Colonic mucosa (tissue), 4 donors: ENCODE measurements around the gene TRAF6. TPM values are rescaled to one million over a fixed set of nuclear protein-coding genes. Genes with fewer than 3 reads are reported as not detected.

ENCODE experiments used
- DNase-seq: peaks from one replicate; pipeline ENCODE4 v3.0.0-alpha.2; 2020
- H3K27ac ChIP-seq: fragments of 200-600 bp; one replicate; pipeline ENCODE4 v1.8.0; 2021
- H3K27me3 ChIP-seq: fragments of 200-600 bp; one replicate; pipeline ENCODE4 v1.8.0; 2021
- H3K36me3 ChIP-seq: fragments of 200-600 bp; one replicate; pipeline ENCODE4 v1.8.0; 2021
- H3K4me1 ChIP-seq: fragments of 200-600 bp; one replicate; pipeline ENCODE4 v1.8.0; 2021; ENCODE audit warnings: mild to moderate bottlenecking
- H3K4me3 ChIP-seq: fragments of 200-600 bp; one replicate; pipeline ENCODE4 v1.8.0; 2021
- H3K9ac ChIP-seq, 2 donors: one replicate each; pipeline ENCODE4 v1.7.0; 2013; ENCODE audit warnings: control low read depth in 2 of 2, low read depth in 2 of 2, low read length in 2 of 2
- H3K9me3 ChIP-seq: fragments of 200-600 bp; one replicate; pipeline ENCODE4 v1.8.0; 2021
- intact Hi-C: fragments of 100-400 bp; cut with DNase I; formaldehyde crosslinking; loops from one replicate; pipeline ENCODE4 v1.14.1; 2022
- total RNA-seq, 2 donors: library from RNA; stranded (reverse); fragmentation: NEBNext Ultra II Directional in 1 of 2; extraction: Animal tissue kit (Norgen Biotek cat#: 25700) in 1 of 2; gene quantifications; one replicate each; pipeline ENCODE4 v1.2.1, GENCODE V29; 2021
- TF ChIP-seq, protein P1 (sequence below): fragments of 200-600 bp; IDR thresholded peaks from one replicate; pipeline ENCODE4 v1.8.0; 2022; ENCODE audit warnings: antibody characterized with exemption, mild to moderate bottlenecking
- donor health status: healthy.
- donor health status: DM: no; HTN: no; CAD: no.
- donor health status: DM: no; HTN: no; CAD: no.

Gene TRAF6
- total RNA-seq, 2 donors from 2014 or later = 9.5 to 18.3 TPM

DNA sequence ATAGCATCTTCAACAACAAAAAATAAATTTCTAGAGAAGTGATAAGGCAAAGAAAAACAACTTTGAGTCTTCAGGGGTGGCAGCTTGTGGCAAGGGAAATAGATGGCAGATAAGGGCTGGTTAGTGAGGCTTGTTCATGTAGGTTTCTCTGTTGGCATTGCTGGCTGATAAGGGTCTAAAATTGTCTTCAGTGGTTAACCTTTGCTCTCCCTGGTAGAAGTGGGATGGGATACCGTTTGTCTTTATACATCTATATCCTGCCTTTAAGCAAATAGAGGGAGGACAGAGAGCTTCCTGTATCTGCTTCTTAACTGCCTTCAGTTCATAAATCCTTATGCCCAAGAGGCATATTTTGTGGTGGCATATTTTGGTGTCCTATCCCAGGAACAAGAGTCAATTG lies 57.1 kb downstream of the TRAF6 start:
- H3K27me3 ChIP-seq = no peaks in the 10 kb centered on the region
- H3K36me3 ChIP-seq = no peaks in the 10 kb centered on the region
- H3K9me3 ChIP-seq = no peaks in the 10 kb centered on the region
- no peak overlapping the region for H3K9ac ChIP-seq
- no peak overlapping the region for H3K4me3 ChIP-seq
- intact Hi-C loops = loop anchor here (10.0 kb wide), 1 partner anchor 158 kb away; the partner anchor contains the start of gene PRR5L
- DNase-seq = no peak
- TF ChIP-seq, protein P1, sequence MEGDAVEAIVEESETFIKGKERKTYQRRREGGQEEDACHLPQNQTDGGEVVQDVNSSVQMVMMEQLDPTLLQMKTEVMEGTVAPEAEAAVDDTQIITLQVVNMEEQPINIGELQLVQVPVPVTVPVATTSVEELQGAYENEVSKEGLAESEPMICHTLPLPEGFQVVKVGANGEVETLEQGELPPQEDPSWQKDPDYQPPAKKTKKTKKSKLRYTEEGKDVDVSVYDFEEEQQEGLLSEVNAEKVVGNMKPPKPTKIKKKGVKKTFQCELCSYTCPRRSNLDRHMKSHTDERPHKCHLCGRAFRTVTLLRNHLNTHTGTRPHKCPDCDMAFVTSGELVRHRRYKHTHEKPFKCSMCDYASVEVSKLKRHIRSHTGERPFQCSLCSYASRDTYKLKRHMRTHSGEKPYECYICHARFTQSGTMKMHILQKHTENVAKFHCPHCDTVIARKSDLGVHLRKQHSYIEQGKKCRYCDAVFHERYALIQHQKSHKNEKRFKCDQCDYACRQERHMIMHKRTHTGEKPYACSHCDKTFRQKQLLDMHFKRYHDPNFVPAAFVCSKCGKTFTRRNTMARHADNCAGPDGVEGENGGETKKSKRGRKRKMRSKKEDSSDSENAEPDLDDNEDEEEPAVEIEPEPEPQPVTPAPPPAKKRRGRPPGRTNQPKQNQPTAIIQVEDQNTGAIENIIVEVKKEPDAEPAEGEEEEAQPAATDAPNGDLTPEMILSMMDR = no peak
- peaks cover 16% of the 10 kb centered on the region for H3K4me1 ChIP-seq
- H3K27ac ChIP-seq = peak overlapping the region; percentile 55

DNA sequence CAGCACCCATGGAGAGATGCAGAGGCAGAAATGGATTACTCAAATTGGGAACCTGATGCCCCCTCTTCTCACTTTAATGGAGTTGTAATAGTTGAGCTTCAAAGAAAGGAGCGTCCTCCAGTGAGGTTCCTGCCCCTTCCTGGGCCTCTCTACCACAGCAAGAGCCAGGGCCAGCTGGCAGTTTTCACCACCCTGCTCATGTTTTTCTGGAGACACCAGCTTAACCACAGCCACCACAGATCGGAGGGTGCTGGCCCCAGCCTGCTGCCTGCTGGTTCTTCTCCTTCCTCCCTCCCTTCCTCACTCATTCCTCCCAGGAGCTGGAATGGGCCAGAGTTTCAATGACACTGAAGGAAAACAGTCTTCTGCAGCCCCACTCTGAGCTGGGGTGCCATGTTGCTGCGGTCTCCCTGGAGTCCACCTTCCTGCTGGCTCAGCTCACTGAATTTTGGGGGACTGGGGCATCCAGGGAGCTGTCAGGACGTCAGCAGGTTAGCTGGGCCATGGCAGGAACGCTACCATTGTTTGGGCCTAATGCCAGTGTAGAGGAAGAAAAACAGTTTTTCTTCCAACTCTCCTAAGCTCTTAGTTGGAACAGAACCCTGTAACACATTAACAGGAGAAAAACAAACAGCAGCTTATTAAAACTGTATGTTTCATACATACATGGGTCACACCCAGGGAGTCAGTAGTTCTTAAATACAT lies 57.7 kb downstream of the TRAF6 start:
- no peak overlapping the region for H3K9ac ChIP-seq
- TF ChIP-seq, protein P1 = no peak
- no peaks in the 10 kb centered on the region for H3K36me3 ChIP-seq
- no peaks in the 10 kb centered on the region for H3K27me3 ChIP-seq
- DNase-seq = no peak
- intact Hi-C loops = loop anchor here (10.0 kb wide), 1 partner anchor 158 kb away; the partner anchor contains the start of gene PRR5L
- H3K27ac ChIP-seq = peak overlapping the region; percentile 55
- H3K4me1 ChIP-seq = peaks cover 16% of the 10 kb centered on the region
- no peak overlapping the region for H3K4me3 ChIP-seq
- H3K9me3 ChIP-seq = no peaks in the 10 kb centered on the region

DNA sequence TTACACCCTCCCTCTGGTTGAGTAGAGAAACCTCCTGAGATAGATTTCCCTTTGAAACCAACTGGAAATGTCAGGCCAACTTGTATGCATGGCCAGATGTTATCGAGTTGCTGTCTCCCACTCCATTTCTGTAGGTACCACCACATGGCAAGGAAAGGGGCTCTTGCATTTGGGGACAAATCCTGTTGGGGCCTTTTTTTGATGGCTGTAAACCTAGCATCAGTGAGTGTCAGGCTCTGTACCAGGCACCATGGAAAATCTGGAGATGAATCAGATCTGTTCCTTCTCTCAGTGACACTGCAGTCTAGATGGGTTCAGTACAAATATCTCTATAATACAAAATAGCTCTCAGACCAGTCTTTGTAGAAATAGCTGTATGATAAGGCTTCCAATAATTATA lies 58.4 kb downstream of the TRAF6 start:
- intact Hi-C loops = loop anchor here (10.0 kb wide), 1 partner anchor 157 kb away; the partner anchor contains the start of gene PRR5L
- TF ChIP-seq, protein P1 = no peak
- peaks cover 16% of the 10 kb centered on the region for H3K4me1 ChIP-seq
- no peak for DNase-seq
- no peaks in the 10 kb centered on the region for H3K36me3 ChIP-seq
- H3K4me3 ChIP-seq = no peak overlapping the region
- H3K27ac ChIP-seq = no peak overlapping the region
- no peaks in the 10 kb centered on the region for H3K9me3 ChIP-seq
- H3K27me3 ChIP-seq = no peaks in the 10 kb centered on the region
- H3K9ac ChIP-seq = no peak overlapping the region

DNA sequence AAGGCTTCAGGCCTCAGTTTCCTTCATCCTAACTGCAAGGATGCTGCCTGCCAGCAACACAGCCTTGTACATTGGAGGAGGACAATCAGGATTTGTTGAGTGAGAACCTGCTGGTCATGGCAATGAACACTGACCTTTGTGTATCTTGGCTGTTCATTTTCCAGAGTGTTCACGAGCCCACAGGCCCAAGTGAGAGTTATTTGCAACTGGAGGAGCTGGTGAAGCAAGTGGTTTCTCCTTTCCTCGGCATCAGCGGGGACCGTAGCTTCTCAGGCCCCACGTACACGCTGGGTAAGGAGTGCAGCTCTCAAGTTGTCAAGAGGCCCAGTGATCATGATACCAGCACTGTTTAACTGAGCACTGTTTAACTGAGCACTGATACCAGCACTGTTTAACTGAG lies 59.0 kb downstream of the TRAF6 start:
- DNase-seq = no peak
- peaks cover 16% of the 10 kb centered on the region for H3K4me1 ChIP-seq
- TF ChIP-seq, protein P1 = no peak
- H3K27ac ChIP-seq = no peak overlapping the region
- no peak overlapping the region for H3K4me3 ChIP-seq
- no peak overlapping the region for H3K9ac ChIP-seq
- intact Hi-C loops = loop anchor here (10.0 kb wide), 1 partner anchor 156 kb away; the partner anchor contains the start of gene PRR5L
- no peaks in the 10 kb centered on the region for H3K9me3 ChIP-seq
- no peaks in the 10 kb centered on the region for H3K36me3 ChIP-seq
- H3K27me3 ChIP-seq = no peaks in the 10 kb centered on the region

DNA sequence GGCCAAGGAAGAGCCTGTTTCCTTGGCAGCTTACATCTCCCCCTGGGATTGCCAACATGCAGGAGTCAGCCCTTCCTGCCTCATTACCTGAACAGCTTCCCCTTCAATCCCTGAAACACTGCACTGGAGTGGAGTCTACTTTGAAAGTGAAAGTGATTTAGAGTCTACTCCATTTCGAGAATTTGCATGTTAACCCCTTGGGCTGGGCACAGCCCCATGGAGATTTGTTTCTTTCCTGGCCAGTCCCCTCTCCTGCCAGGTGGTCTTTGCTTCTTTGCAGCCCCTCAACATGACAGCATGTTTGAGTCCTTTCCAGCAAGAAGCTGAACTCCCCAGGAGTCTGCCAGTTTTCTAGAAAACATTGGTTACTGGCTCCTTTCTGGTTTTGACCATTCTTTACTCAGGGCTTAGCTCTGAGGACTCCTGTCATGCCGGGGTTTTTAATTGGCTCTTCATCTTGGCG lies 59.9 kb downstream of the TRAF6 start:
- Histone ChIP-seq H3K4me1 (peaks cover 16% of the 10 kb centered on the region), H3K27me3 (no peaks in the 10 kb centered on the region), H3K27ac (peak overlapping the region; percentile 18), H3K9me3 (no peaks in the 10 kb centered on the region), H3K4me3 (no peak overlapping the region), H3K9ac (no peak overlapping the region), H3K36me3 (no peaks in the 10 kb centered on the region)
- DNase-seq = no peak
- TF ChIP-seq, protein P1 = no peak
- intact Hi-C loops = loop anchor here (10.0 kb wide), 1 partner anchor 155 kb away; the partner anchor contains the start of gene PRR5L
